Fibroblast of lung (primary cell): ENCODE data around the gene XPO6. TPM values are rescaled to one million over a fixed set of nuclear protein-coding genes. Genes with fewer than 3 reads are reported as not detected.

ENCODE experiments used
- DNase-seq, 2 donors: peaks; one replicate each; pipeline versions ENCODE4 v3.0.0 to v3.0.0-alpha.2; 2010; ENCODE audit warnings: low read depth in 2 of 2
- H2AFZ ChIP-seq: 2 replicates; pipeline ENCODE4 v1.5.1; 2012; ENCODE audit warnings: low read length, control low read depth, inconsistent platforms
- H3K27ac ChIP-seq: 2 replicates; pipeline ENCODE4 v1.5.1; 2011; ENCODE audit warnings: low read length, control low read depth; ENCODE audit not compliant: insufficient read depth
- H3K27me3 ChIP-seq: 2 replicates; pipeline ENCODE4 v1.5.1; 2011; ENCODE audit warnings: mild to moderate bottlenecking, low read length; ENCODE audit not compliant: control insufficient read depth, insufficient read depth
- H3K36me3 ChIP-seq: 2 replicates; pipeline ENCODE4 v1.5.1; 2011; ENCODE audit warnings: low read length; ENCODE audit not compliant: control insufficient read depth, insufficient read depth
- H3K4me1 ChIP-seq: 2 replicates; pipeline ENCODE4 v1.5.1; 2011; ENCODE audit warnings: low read length; ENCODE audit not compliant: control insufficient read depth, insufficient read depth; ENCODE audit errors: extremely low read depth
- H3K4me2 ChIP-seq: 2 replicates; pipeline ENCODE4 v1.5.1; 2011; ENCODE audit warnings: low read length, control low read depth; ENCODE audit not compliant: insufficient read depth; ENCODE audit errors: extremely low read depth
- H3K4me3 ChIP-seq, 4 experiments: fragments of 200-600 bp in 1 of 4; sonication (generic) in 1 of 4; replicated peaks in 1 of 4; 2 replicates each; pipeline ENCODE4 v1.5.1; 2011 to 2016; ENCODE audit warnings: low read length in 4 of 4, low read depth in 3 of 4, mild to moderate bottlenecking in 3 of 4, control low read depth in 2 of 4, inconsistent platforms in 1 of 4, mixed read lengths in 1 of 4; ENCODE audit not compliant: insufficient read depth in 1 of 4; ENCODE audit errors: control extremely low read depth in 1 of 4
- H3K79me2 ChIP-seq: 2 replicates; pipeline ENCODE4 v1.5.1; 2012; ENCODE audit warnings: mild to moderate bottlenecking, low read length, inconsistent platforms; ENCODE audit not compliant: control insufficient read depth, insufficient read depth
- H3K9ac ChIP-seq: 2 replicates; pipeline ENCODE4 v1.5.1; 2011; ENCODE audit warnings: mild to moderate bottlenecking, low read length, control low read depth; ENCODE audit not compliant: insufficient read depth
- H3K9me3 ChIP-seq: 2 replicates; pipeline ENCODE4 v1.5.1; 2012; ENCODE audit warnings: low read depth, low read length; ENCODE audit not compliant: control insufficient read depth, insufficient read depth
- H4K20me1 ChIP-seq: 2 replicates; pipeline ENCODE4 v1.5.1; 2011; ENCODE audit warnings: low read length; ENCODE audit not compliant: control insufficient read depth, insufficient read depth; ENCODE audit errors: extremely low read depth
- EZH2 ChIP-seq: IDR thresholded peaks from 2 replicates; pipeline ENCODE4 v1.5.1; 2012; ENCODE audit warnings: low read length, control low read depth, mild to moderate bottlenecking; ENCODE audit errors: missing control alignments
- polyA plus RNA-seq, 2 donors: library from polyadenylated mRNA; depleted of rRNA in 1 of 2; stranded (reverse) in 1 of 2; unstranded in 1 of 2; fragments of >200 nt; gene quantifications; 2 replicates each; pipeline ENCODE4 v1.2.1, GENCODE V29; 2011 to 2012; ENCODE audit warnings: missing spikeins in 1 of 2
- total RNA-seq: library from RNA; depleted of rRNA; stranded (reverse); fragments of >200 nt; gene quantifications from 2 replicates; pipeline ENCODE4 v1.2.1, GENCODE V29; 2014
- TF ChIP-seq, protein P1 (sequence below), 2 donors: IDR thresholded peaks in 1 of 2; conservative IDR thresholded peaks in 1 of 2; 1 replicate in 1 of 2; 2 replicates in 1 of 2; pipeline ENCODE4 v1.5.1; 2011 to 2012; ENCODE audit warnings: low read length in 2 of 2, control low read depth in 1 of 2, inconsistent platforms in 1 of 2, low read depth in 1 of 2, mild to moderate bottlenecking in 1 of 2

The XPO6 gene
- total and polyA plus RNA-seq, 2 donors (not counting 1 experiment from before 2014, with no cell fraction given): 134 to 185 TPM

DNA sequence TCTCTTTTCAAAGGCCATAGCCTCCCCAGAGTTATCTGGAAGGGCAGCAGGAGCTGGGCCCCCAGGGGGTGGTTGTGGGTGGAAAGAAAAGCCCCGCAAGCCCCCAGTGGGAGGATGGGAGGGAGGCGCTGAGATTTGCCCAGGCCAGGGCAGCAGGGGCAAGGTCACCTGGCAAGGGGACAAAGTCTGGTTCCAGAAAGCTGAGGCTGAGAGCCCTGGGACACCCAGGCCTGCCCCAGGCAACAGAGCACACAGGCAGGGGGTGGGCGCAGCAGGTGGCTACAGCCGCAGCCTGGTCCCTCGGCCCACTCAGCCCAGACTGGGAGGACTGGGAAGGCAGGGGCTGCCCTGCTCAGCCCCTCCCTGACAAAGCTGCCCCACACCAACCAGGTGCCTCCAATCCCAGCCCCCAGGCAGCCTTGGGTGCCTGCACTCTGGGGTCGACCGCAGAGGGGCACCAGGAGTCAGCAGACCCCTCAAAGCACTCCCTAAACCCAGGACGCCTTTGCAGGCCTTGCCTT, 124.6 kb downstream of the XPO6 start:
- Histone ChIP-seq H3K9ac (no peak overlapping the region), H3K36me3 (no peaks in the 10 kb centered on the region), H3K4me3 (no peak overlapping the region), H2AFZ (no peak overlapping the region), H3K4me1 (no peaks in the 10 kb centered on the region), H3K9me3 (no peaks in the 10 kb centered on the region), H3K27ac (no peak overlapping the region), H4K20me1 (no peaks in the 10 kb centered on the region), H3K4me2 (no peak overlapping the region), H3K27me3 (no peaks in the 10 kb centered on the region), H3K79me2 (no peaks in the 10 kb centered on the region)
- no peak for TF ChIP-seq EZH2
- TF ChIP-seq, protein P1, sequence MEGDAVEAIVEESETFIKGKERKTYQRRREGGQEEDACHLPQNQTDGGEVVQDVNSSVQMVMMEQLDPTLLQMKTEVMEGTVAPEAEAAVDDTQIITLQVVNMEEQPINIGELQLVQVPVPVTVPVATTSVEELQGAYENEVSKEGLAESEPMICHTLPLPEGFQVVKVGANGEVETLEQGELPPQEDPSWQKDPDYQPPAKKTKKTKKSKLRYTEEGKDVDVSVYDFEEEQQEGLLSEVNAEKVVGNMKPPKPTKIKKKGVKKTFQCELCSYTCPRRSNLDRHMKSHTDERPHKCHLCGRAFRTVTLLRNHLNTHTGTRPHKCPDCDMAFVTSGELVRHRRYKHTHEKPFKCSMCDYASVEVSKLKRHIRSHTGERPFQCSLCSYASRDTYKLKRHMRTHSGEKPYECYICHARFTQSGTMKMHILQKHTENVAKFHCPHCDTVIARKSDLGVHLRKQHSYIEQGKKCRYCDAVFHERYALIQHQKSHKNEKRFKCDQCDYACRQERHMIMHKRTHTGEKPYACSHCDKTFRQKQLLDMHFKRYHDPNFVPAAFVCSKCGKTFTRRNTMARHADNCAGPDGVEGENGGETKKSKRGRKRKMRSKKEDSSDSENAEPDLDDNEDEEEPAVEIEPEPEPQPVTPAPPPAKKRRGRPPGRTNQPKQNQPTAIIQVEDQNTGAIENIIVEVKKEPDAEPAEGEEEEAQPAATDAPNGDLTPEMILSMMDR (conservative IDR thresholded peaks at IDR 0.05 in 1 of 2, IDR thresholded peaks at IDR 0.05 in 1 of 2; ENCODE audit: low read depth in 1 of 2, low read length in 2 of 2): no peak
- DNase-seq: no peak

DNA sequence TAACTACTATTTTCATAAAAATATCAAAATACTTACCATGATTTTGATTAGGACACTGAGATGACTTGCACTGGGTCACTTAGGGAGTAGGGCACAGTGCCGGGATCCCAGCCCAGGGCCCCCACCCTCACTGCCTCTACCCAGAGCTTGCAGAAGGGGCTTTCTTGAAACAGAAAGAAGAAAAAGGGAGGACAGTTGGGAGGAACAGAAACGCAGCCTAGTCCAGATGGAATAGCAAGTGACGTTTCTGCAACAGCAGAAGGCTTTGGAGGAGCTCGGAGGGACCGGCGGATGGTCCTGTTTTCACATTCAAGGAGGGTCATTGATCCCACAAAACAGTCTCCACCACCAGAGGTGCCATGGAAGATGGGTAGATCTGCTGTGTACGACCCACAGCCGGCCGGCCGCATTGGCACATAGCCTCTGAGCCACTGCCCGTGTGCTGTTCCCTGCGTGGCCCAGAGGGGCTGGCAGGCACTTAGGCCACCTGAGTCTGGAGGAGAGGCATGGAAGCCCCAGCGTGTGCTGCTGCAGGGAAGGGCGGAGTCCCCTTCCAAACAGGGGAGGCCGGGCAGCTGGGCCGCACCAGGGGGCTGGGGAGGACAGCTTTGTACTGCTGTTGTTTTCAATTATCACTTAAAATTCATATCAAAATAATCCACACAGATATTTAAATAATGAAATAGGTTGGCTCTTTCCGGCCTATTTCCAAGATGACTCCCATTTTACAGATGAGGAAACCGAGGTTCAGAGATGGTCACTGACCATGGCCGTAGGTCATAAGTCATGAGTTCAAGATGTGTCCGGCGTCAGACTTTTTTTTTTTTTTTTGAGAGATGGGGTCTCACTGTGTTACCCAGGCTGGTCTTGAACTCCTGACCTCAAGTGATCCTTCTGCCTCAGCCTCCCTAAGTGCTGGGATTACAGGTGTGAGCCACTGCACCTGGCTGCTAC, 125.3 kb downstream of the XPO6 start:
- no peaks in the 10 kb centered on the region for H4K20me1 ChIP-seq
- H3K4me2 ChIP-seq: no peak overlapping the region
- no peak for TF ChIP-seq EZH2
- TF ChIP-seq, protein P1 (conservative IDR thresholded peaks at IDR 0.05 in 1 of 2, IDR thresholded peaks at IDR 0.05 in 1 of 2; ENCODE audit: low read depth in 1 of 2, low read length in 2 of 2): no peak
- no peaks in the 10 kb centered on the region for H3K79me2 ChIP-seq
- no peaks in the 10 kb centered on the region for H3K36me3 ChIP-seq
- no peak overlapping the region for H3K9ac ChIP-seq
- H3K27me3 ChIP-seq: no peaks in the 10 kb centered on the region
- DNase-seq: no peak
- H3K4me1 ChIP-seq: no peaks in the 10 kb centered on the region
- H3K27ac ChIP-seq: no peak overlapping the region
- H3K4me3 ChIP-seq: no peak overlapping the region
- H2AFZ ChIP-seq: no peak overlapping the region
- no peaks in the 10 kb centered on the region for H3K9me3 ChIP-seq

DNA sequence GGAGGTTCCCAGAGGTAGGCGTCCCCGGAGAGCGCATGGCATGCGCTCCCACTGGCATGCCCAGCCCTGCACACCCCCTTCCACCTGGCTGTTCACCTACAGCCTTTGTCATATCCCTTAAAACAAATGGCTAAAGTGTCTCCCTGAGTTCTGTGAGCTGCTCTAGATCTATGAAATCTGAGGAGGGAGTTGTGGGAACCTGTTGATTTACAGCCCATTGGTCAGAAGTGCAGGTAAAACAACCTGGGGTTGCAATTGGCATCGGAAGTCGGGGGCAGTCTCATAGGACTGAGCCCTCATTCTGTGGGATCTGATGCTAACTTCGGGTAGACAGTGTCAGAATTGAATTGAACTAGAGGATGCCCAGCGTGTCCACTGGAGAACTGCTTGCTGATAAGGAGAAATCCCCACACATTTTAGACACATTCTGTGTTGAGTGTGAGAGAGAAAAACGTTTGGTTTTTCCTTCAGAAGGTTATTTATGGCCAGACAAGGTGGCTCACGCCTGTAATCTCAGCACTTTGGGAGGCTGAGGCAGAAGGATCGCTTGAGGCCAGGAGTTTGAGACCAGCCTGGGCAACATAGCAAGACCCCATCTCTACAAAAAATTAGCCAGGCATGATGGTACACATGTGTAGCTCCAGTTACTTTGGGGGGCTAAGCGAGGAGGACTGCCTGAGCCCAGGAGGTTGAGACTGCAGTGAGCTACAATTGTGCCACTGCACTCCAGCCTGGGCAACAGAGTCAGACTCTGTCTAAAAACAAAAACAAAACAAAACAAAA, 126.2 kb downstream of the XPO6 start:
- Histone ChIP-seq H3K36me3 (no peaks in the 10 kb centered on the region), H3K4me2 (no peak overlapping the region), H3K4me3 (no peak overlapping the region), H2AFZ (no peak overlapping the region), H3K27ac (no peak overlapping the region), H4K20me1 (no peaks in the 10 kb centered on the region), H3K27me3 (no peaks in the 10 kb centered on the region), H3K4me1 (no peaks in the 10 kb centered on the region), H3K9ac (no peak overlapping the region), H3K9me3 (no peaks in the 10 kb centered on the region), H3K79me2 (no peaks in the 10 kb centered on the region)
- TF ChIP-seq, protein P1 (conservative IDR thresholded peaks at IDR 0.05 in 1 of 2, IDR thresholded peaks at IDR 0.05 in 1 of 2; ENCODE audit: low read depth in 1 of 2, low read length in 2 of 2): no peak
- TF ChIP-seq EZH2: no peak
- no peak for DNase-seq
